Fibroblast of the aortic adventitia (primary cell): ENCODE measurements around the gene SPEF2. TPM values are rescaled to one million over a fixed set of nuclear protein-coding genes. Genes with fewer than 3 reads are reported as not detected.

Source experiments
- DNase-seq: peaks from one replicate; pipeline ENCODE4 v3.0.0-alpha.2; 2010; ENCODE audit warnings: low read depth
- H3K4me3 ChIP-seq: 2 replicates; pipeline ENCODE4 v1.5.1; 2011; ENCODE audit warnings: low read depth, mild to moderate bottlenecking, control low read depth, low read length, moderate library complexity
- CTCF ChIP-seq: IDR thresholded peaks from 2 replicates; pipeline ENCODE4 v1.5.1; 2011; ENCODE audit warnings: mild to moderate bottlenecking, low read length, control low read depth, inconsistent platforms; ENCODE audit not compliant: insufficient read depth
- total RNA-seq: library from RNA; depleted of rRNA; stranded (reverse); fragments of >200 nt; gene quantifications from 2 replicates; pipeline ENCODE4 v1.2.3, GENCODE V29; 2012; ENCODE audit warnings: low replicate concordance

SPEF2 gene
- total RNA-seq, 1 donor: 5.7 TPM

DNA sequence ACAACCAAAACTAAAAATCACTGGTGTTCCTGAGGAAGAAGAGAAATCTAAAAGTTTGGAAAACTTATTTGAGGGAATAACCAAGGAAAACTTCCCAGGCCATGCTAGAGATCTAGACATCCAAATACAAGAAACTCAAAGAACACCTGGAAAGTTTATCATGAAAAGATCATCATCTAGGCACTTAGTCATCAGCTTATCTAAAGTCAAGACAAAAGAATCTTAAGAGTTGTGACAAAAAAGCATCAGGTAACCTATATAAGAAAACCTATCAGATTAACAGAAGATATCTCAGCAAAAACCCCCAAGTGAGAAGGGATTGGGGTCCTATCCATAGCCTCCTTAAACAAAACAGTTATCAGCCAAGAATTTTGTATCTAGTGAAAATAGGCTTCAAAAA lies 17.1 kb upstream of the SPEF2 start:
- H3K4me3 ChIP-seq: no peak overlapping the region
- TF ChIP-seq CTCF: no peak
- no peak for DNase-seq

DNA sequence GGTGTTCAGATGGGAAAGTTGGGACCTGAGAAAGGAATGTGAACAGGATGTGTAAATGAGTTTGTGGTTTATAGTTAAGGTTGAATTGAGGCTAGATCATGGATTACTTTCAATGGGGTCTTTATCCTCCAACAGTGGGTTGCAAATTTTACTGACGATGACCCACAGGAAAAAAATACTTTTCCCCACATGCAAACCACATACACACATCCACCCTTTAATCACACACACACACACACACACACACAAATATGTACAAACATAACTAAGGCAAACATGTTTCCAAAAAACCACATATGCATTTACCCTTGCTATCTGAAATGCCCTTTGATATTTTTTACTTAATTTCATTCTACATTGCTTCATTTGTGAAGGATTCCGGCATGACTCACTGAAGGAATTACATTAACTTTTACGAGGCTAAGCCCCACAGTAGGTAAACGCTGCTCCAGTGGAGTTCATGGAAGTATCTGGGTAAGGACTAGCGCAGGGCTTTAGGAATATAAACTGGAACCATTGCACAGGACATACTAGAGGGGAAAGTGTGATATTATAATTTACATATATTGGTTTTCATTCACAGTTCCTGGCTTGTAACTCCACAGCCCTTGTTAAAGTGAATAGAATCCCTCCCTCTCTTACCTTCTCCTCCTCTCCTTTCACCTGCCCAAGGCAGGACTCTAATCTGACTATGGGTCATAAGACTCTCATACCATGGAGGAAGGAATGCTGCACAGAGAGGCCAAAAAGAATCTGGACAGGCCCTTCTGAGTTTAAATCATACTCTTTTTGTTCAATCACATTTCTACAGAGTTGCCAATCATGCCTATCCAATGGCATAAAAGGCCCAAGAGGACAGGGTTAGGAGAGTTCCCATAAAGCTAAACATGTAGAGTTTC lies 8.5 kb upstream of the SPEF2 start:
- TF ChIP-seq CTCF: no peak
- no peak overlapping the region for H3K4me3 ChIP-seq
- no peak for DNase-seq

DNA sequence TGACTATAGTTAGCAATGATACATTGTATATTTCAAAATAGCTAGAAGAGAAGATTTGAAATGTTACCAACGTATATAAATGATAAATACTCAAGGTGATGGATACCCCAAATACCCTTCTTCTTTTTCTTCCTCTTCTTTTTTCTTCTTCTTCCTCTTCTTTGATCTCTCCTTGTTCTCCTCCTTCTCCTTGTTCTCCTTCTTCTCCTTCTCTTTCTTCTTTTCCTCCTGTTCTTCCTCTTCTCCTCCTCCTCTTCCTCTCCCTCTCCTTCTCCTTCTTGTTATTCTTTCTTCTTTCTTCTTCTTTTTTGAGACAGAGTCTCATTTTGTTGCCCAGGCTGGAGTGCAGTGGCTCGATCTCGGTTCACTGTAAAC lies 616 bp upstream of the SPEF2 start:
- no peak for DNase-seq
- TF ChIP-seq CTCF: no peak
- H3K4me3 ChIP-seq: peak overlapping the region; percentile 90

- TF ChIP-seq CTCF: no peak
- peak; percentile 4 for DNase-seq
Measured at GRCh38 chr5:35618304-35618636, 607 bp downstream of the SPEF2 start.

DNA sequence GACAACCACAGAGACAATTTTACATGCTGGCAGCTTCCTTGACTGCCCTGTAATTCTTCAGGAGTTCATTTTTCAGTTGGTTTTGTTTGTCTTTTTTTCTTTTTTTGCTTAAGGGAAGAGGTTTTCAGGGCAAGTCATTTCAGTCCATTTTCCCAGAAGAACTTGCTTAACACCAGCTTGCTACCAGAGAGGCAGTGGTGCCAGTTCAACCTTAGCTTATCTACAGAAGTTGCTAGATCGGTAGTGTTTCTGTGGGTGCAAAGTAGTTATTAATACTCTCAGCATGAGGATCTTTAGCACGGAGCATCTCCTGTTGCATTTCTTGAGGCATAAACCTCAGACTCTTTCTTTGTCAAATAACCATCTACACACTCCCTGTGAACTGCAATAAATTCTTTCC lies 1.1 kb downstream of the SPEF2 start:
- no peak for TF ChIP-seq CTCF
- peak overlapping the region; percentile 90 for H3K4me3 ChIP-seq
- DNase-seq: peak; percentile 2

More at GRCh38 chr5:35618304-35618636, 607 bp downstream of the SPEF2 start:
- peak overlapping the region; percentile 90 for H3K4me3 ChIP-seq

GRCh38 chr5:35622974-35623373 lies 5.3 kb downstream of the SPEF2 start:
- TF ChIP-seq CTCF: no peak
- no peak for DNase-seq
- no peak overlapping the region for H3K4me3 ChIP-seq

- TF ChIP-seq CTCF: no peak
- H3K4me3 ChIP-seq: no peak overlapping the region
- DNase-seq: no peak
Measured at GRCh38 chr5:35623991-35624390, 6.3 kb downstream of the SPEF2 start.
